Neural cell (in vitro differentiated cells): ENCODE data around the gene DNASE2. TPM values are rescaled to one million over a fixed set of nuclear protein-coding genes. Genes with fewer than 3 reads are reported as not detected.

ENCODE experiments used
- H2AFZ ChIP-seq: fragments of 200-600, 300-800 bp; sonication (generic), shearing (Covaris generic); 2 replicates; pipeline ENCODE4 v1.6.0; 2014; ENCODE audit warnings: low read depth, mild to moderate bottlenecking, antibody characterized with exemption, low read length, moderate library complexity
- H3F3A ChIP-seq: fragments of 200-600 bp; shearing (Covaris generic); 2 replicates; pipeline ENCODE4 v1.6.1; 2016; ENCODE audit warnings: mild to moderate bottlenecking, moderate library complexity, mixed read lengths, antibody characterized with exemption, low read length; ENCODE audit not compliant: insufficient read depth, poor library complexity, severe bottlenecking
- H3K27ac ChIP-seq: fragments of 200-600, 300-800 bp; sonication (generic), shearing (Covaris generic); 2 replicates; pipeline ENCODE4 v1.5.1; 2014; ENCODE audit warnings: mild to moderate bottlenecking, low read length, moderate library complexity
- H3K27me3 ChIP-seq: fragments of 300-800, 200-600 bp; sonication (generic), shearing (Covaris generic); 2 replicates; pipeline ENCODE4 v1.6.0; 2014; ENCODE audit warnings: mild to moderate bottlenecking, low read depth, low read length, moderate library complexity; ENCODE audit not compliant: insufficient read depth
- H3K36me3 ChIP-seq: fragments of 300-800, 200-600 bp; sonication (generic), shearing (Covaris generic); 2 replicates; pipeline ENCODE4 v1.5.1; 2014; ENCODE audit warnings: mild to moderate bottlenecking, antibody characterized with exemption, low read length, moderate library complexity; ENCODE audit not compliant: insufficient read depth
- H3K4me2 ChIP-seq: fragments of 300-800, 200-600 bp; sonication (generic), shearing (Covaris generic); 2 replicates; pipeline ENCODE4 v1.6.0; 2014; ENCODE audit warnings: mild to moderate bottlenecking, low read length
- H3K4me3 ChIP-seq: fragments of 300-800, 200-600 bp; sonication (generic), shearing (Covaris generic); 2 replicates; pipeline ENCODE4 v1.5.1; 2014; ENCODE audit warnings: mild to moderate bottlenecking, low read length, moderate library complexity
- H3K79me2 ChIP-seq: fragments of 200-600 bp; shearing (Covaris generic); replicated peaks from 2 replicates; pipeline ENCODE4 v1.6.0; 2014; ENCODE audit warnings: mild to moderate bottlenecking, low read length, moderate library complexity; ENCODE audit not compliant: insufficient read depth
- H3K9ac ChIP-seq: fragments of 300-800, 200-600 bp; sonication (generic), shearing (Covaris generic); 2 replicates; pipeline ENCODE4 v1.6.1; 2016; ENCODE audit warnings: mild to moderate bottlenecking, low read length, mixed read lengths
- H3K9me2 ChIP-seq: fragments of 200-600 bp; shearing (Covaris generic); 2 replicates; pipeline ENCODE4 v1.6.1; 2016; ENCODE audit warnings: mild to moderate bottlenecking, low read length, mixed read lengths; ENCODE audit not compliant: insufficient read depth
- H3K9me3 ChIP-seq: fragments of 200-600, 300-800 bp; sonication (generic), shearing (Covaris generic); 2 replicates; pipeline ENCODE4 v1.6.1; 2016; ENCODE audit warnings: mild to moderate bottlenecking, mixed run types, low read length, moderate library complexity, mixed read lengths
- H4K20me1 ChIP-seq: fragments of 200-600 bp; shearing (Covaris generic); 2 replicates; pipeline ENCODE4 v1.6.1; 2016; ENCODE audit warnings: mild to moderate bottlenecking, mixed run types; ENCODE audit not compliant: insufficient read depth
- EP300 ChIP-seq: fragments of 450-650 bp; conservative IDR thresholded peaks from 2 replicates; pipeline ENCODE4 v1.6.1; 2014; ENCODE audit warnings: antibody characterized with exemption, mild to moderate bottlenecking, moderate library complexity; ENCODE audit not compliant: poor library complexity, severe bottlenecking
- EZH2 ChIP-seq: fragments of 200-600, 300-800 bp; shearing (Covaris generic), sonication (generic); IDR thresholded peaks from 2 replicates; pipeline ENCODE4 v1.6.1; 2014; ENCODE audit warnings: antibody characterized with exemption, low read length, borderline replicate concordance, mild to moderate bottlenecking; ENCODE audit not compliant: insufficient read depth, poor library complexity, severe bottlenecking
- MXI1 ChIP-seq: fragments of 450-650 bp; conservative IDR thresholded peaks from 2 replicates; pipeline ENCODE4 v1.6.1; 2014; ENCODE audit warnings: antibody characterized with exemption, mild to moderate bottlenecking; ENCODE audit not compliant: poor library complexity, severe bottlenecking
- POLR2AphosphoS5 ChIP-seq: IDR thresholded peaks from 2 replicates; pipeline ENCODE4 v1.6.1; 2012
- RAD21 ChIP-seq: fragments of 450-650 bp; conservative IDR thresholded peaks from 2 replicates; pipeline ENCODE4 v1.6.1; 2014; ENCODE audit warnings: antibody characterized with exemption, mild to moderate bottlenecking, moderate library complexity
- SMC3 ChIP-seq: fragments of 450-650 bp; conservative IDR thresholded peaks from 2 replicates; pipeline ENCODE4 v1.6.1; 2014; ENCODE audit warnings: antibody characterized with exemption, mild to moderate bottlenecking, moderate library complexity; ENCODE audit not compliant: poor library complexity
- TAF1 ChIP-seq: IDR thresholded peaks from 2 replicates; pipeline ENCODE4 v1.6.1; 2012; ENCODE audit warnings: low read depth
- polyA plus RNA-seq: library from polyadenylated mRNA; depleted of rRNA; stranded (reverse); fragments of >200 nt; gene quantifications from 2 replicates; pipeline ENCODE4 v1.2.3, GENCODE V29; 2014
- TF ChIP-seq, protein P1 (sequence below): IDR thresholded peaks from 2 replicates; pipeline ENCODE4 v1.6.1; 2012; ENCODE audit warnings: borderline replicate concordance
- TF ChIP-seq, protein P2 (sequence below): fragments of 450-650 bp; IDR thresholded peaks from 2 replicates; pipeline ENCODE4 v1.5.1; 2014; ENCODE audit warnings: antibody characterized with exemption, mild to moderate bottlenecking, moderate library complexity; ENCODE audit not compliant: poor library complexity, severe bottlenecking

The DNASE2 gene
- polyA plus RNA-seq, 1 donor from 2014 or later = 0.59 TPM

DNA sequence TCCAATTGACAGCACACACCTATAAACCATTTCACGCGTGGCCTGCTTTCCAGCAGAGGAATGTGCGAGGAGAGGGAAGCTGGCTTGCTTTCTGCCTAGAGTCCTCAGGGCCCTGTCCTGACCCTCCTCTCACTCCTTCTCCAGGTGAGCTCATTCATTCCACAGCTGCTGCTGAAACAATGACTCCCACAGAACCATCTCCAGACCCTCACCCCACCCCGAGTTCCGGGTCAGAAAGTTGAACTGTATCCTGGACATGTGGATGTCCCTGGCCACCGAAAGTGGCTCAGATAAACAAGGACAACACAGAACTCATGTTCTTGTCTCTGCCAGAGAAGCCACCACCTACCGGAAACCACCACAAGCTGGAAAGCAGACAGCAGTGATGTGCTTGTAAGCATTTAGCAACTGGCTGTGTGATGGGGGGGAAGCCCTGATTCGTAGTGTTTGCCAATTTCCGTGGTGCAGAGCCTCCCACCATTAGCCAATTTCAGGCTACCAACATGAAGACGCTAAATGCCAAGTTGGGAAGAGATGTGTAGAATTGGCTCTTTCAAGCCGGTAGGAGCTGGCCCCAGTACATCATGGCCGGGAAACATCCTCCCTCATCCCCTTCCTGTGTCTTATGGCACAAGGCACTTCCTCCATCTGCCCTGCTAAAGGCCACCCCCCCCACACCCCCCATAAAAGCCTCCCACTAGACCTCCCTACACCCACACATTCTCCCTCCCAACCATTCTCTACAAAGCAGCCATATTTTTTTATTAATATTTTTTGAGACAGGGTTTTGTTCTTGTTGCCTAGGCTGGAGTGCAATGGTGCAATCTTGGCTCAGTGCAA lies 32.8 kb upstream of the DNASE2 start:
- Histone ChIP-seq H3K79me2 (no peaks in the 10 kb centered on the region), H3K9ac (no peak overlapping the region), H3F3A (no peaks in the 10 kb centered on the region), H3K27me3 (no peaks in the 10 kb centered on the region), H3K9me2 (no peaks in the 10 kb centered on the region), H4K20me1 (no peaks in the 10 kb centered on the region), H3K27ac (no peak overlapping the region), H3K4me2 (no peak overlapping the region), H3K4me3 (no peak overlapping the region), H2AFZ (no peak overlapping the region), H3K9me3 (no peaks in the 10 kb centered on the region), H3K36me3 (no peaks in the 10 kb centered on the region)
- TF ChIP-seq MXI1 = no peak
- TF ChIP-seq, protein P1, sequence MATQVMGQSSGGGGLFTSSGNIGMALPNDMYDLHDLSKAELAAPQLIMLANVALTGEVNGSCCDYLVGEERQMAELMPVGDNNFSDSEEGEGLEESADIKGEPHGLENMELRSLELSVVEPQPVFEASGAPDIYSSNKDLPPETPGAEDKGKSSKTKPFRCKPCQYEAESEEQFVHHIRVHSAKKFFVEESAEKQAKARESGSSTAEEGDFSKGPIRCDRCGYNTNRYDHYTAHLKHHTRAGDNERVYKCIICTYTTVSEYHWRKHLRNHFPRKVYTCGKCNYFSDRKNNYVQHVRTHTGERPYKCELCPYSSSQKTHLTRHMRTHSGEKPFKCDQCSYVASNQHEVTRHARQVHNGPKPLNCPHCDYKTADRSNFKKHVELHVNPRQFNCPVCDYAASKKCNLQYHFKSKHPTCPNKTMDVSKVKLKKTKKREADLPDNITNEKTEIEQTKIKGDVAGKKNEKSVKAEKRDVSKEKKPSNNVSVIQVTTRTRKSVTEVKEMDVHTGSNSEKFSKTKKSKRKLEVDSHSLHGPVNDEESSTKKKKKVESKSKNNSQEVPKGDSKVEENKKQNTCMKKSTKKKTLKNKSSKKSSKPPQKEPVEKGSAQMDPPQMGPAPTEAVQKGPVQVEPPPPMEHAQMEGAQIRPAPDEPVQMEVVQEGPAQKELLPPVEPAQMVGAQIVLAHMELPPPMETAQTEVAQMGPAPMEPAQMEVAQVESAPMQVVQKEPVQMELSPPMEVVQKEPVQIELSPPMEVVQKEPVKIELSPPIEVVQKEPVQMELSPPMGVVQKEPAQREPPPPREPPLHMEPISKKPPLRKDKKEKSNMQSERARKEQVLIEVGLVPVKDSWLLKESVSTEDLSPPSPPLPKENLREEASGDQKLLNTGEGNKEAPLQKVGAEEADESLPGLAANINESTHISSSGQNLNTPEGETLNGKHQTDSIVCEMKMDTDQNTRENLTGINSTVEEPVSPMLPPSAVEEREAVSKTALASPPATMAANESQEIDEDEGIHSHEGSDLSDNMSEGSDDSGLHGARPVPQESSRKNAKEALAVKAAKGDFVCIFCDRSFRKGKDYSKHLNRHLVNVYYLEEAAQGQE = no peak
- TF ChIP-seq EZH2 = no peak
- TF ChIP-seq EP300 = no peak
- TF ChIP-seq TAF1 = no peak
- no peak for TF ChIP-seq SMC3
- TF ChIP-seq, protein P2, sequence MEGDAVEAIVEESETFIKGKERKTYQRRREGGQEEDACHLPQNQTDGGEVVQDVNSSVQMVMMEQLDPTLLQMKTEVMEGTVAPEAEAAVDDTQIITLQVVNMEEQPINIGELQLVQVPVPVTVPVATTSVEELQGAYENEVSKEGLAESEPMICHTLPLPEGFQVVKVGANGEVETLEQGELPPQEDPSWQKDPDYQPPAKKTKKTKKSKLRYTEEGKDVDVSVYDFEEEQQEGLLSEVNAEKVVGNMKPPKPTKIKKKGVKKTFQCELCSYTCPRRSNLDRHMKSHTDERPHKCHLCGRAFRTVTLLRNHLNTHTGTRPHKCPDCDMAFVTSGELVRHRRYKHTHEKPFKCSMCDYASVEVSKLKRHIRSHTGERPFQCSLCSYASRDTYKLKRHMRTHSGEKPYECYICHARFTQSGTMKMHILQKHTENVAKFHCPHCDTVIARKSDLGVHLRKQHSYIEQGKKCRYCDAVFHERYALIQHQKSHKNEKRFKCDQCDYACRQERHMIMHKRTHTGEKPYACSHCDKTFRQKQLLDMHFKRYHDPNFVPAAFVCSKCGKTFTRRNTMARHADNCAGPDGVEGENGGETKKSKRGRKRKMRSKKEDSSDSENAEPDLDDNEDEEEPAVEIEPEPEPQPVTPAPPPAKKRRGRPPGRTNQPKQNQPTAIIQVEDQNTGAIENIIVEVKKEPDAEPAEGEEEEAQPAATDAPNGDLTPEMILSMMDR = no peak
- no peak for TF ChIP-seq RAD21
- no peak for TF ChIP-seq POLR2AphosphoS5

DNA sequence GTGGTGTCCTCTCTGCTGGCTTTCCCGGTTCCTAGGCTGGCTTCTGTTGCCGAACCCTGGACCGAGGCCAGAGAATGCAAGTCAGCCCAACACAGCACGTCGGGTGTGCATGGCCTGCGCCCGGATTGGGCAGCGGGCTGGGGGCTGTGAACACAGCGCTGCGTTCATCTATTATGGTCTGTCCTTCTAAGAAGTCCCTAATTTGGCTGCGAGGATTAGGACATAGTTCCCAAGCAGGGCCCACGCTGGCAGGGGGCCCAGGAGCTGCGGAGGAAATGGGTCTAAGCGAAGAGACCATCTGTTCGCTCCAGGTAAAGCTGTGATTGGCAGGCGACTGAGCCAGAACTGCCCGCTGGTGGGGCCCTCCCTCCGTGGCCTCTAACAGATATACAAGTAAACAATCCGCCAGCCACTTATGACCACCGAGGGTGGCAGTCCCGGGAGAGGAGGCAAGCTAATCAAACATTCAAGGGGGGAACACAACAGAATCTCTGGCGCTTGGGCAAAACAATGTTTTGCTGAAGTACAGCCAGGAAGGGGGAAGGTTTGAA lies 31.8 kb upstream of the DNASE2 start:
- Histone ChIP-seq H3K4me2 (no peak overlapping the region), H3K9me2 (no peaks in the 10 kb centered on the region), H3K79me2 (no peaks in the 10 kb centered on the region), H3K9ac (no peak overlapping the region), H3K36me3 (no peaks in the 10 kb centered on the region), H3K27me3 (no peaks in the 10 kb centered on the region), H3K27ac (no peak overlapping the region), H3K4me3 (no peak overlapping the region), H4K20me1 (no peaks in the 10 kb centered on the region), H3K9me3 (no peaks in the 10 kb centered on the region), H3F3A (no peaks in the 10 kb centered on the region), H2AFZ (no peak overlapping the region)
- no peak for TF ChIP-seq RAD21
- no peak for TF ChIP-seq EP300
- TF ChIP-seq, protein P1 = no peak
- no peak for TF ChIP-seq EZH2
- TF ChIP-seq, protein P2 = no peak
- TF ChIP-seq POLR2AphosphoS5 = no peak
- no peak for TF ChIP-seq MXI1
- no peak for TF ChIP-seq TAF1
- TF ChIP-seq SMC3 = no peak
